ENCODE results near the gene EIF5AL1.
"Not testable (repeated sequence)": the region's sequence is repeated elsewhere in the genome, so short reads cannot be mapped to it uniquely, and the experiment has no call there.

The EIF5AL1 gene

DNA sequence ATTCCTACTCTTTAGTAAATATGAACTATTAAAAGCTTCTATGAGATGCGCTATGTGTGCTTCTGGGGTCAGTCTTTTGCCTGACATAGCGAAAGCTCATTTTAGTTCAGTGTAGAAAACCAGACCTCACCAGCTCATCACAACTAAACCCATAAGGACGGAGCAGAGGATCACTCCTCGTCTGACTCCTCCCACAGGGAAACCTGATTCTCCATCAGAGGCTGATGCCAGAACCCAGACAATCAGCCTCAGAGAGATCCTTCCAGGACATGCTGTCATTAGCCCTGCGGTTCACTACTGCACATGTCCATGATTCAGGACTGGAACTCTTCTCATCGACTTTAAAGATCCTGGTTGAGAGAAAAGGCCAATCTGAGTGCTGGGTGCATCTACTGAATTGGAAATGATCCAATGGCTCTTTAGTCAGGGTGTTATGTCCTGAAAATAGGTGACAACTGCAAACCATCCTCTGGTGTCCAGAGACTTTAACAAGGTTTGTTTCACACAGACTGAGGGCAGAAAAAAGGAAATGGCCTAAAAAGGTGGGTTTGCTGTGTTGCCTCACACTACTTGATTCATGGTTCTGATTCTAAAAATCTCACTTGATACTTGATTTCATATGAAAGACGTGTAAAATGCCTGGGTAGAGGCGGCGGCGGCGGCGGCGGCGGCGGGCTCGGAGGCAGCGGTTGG is at the start of gene EIF5AL1:
TSS of gene EIF5AL1 (plus strand) at position 643 of the 693 bp plus-strand sequence. CDS start 117 bp downstream, outside the sequence.
- ATAC-seq; DNase-seq; H3K4me3 Mint-ChIP-seq; H3K27me3 Mint-ChIP-seq; H3K4me1 Mint-ChIP-seq; H3K9me3 Mint-ChIP-seq; H3K36me3 Mint-ChIP-seq (ENCODE audit: low read depth); H3K27ac Mint-ChIP-seq: not testable (repeated sequence)

DNA sequence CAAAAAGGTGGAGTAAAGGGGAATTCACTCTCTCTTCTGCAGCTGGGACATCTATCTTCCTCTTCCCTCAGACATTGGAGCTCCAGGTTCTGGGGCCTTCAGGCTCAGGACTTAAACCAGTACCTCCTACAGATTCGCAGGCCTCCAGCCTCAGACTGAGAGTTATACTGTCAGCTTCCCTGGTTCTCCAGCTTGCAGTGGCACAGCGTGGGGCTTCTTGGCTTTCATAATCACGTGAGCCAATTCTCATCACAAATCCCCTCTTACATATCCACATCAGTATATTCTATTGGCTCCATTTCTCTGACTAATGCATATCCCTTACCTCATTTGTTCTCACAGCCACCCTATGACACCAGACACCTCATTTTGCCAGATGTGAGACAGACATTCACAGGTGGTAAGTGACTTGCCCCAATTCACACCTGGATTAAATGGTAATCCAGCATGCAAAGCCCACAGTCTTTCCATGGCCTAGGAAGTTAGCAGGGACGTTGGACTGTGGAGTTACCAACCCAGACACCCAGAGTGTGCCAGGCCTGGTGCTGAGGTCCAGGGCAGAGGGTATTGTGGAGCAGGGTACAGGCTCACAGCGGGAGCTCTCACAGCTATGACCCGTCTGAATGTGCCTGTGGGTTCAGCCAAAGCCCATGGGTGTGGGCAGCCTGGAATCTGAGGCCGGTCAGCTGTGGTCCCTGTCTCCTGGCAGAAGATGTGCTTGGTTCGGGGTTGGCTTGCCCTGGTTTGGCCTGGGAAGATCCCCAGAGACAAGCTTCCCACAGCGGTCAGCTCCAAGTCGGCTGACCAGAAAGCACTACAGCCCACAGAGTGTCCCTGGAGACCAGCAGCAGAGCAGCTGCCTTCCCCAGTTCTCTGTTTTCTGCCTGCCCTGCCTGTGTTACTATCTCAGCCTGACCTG is 48.5 kb upstream of the EIF5AL1 start:
- ATAC-seq: no peak
- Mint-ChIP-seq H3K4me3 (no peak overlapping the region), H3K9me3 (no peaks in the 10 kb centered on the region), H3K36me3 (ENCODE audit: low read depth) (no peaks in the 10 kb centered on the region), H3K4me1 (no peaks in the 10 kb centered on the region), H3K27me3 (peaks cover 2% of the 10 kb centered on the region), H3K27ac (no peak overlapping the region)
- no peak for DNase-seq

- DNase-seq (no peak), ATAC-seq (no peak)
- no peak overlapping the region for H3K27ac Mint-ChIP-seq
- no peaks in the 10 kb centered on the region for H3K27me3 Mint-ChIP-seq
- no peaks in the 10 kb centered on the region for H3K9me3 Mint-ChIP-seq
- no peak overlapping the region for H3K4me3 Mint-ChIP-seq
- H3K4me1 Mint-ChIP-seq: no peaks in the 10 kb centered on the region
- no peaks in the 10 kb centered on the region for H3K36me3 Mint-ChIP-seq (ENCODE audit: low read depth)
These were observed 47.0 kb upstream of the EIF5AL1 start for GRCh38 chr10:79465341-79465740.

GRCh38 chr10:79468015-79468560 is 44.2 kb upstream of the EIF5AL1 start:
- DNase-seq (no peak), ATAC-seq (no peak)
- peaks cover 3% of the 10 kb centered on the region for H3K27me3 Mint-ChIP-seq
- H3K27ac Mint-ChIP-seq: no peak overlapping the region
- no peaks in the 10 kb centered on the region for H3K36me3 Mint-ChIP-seq (ENCODE audit: low read depth)
- no peaks in the 10 kb centered on the region for H3K9me3 Mint-ChIP-seq
- no peaks in the 10 kb centered on the region for H3K4me1 Mint-ChIP-seq
- H3K4me3 Mint-ChIP-seq: no peak overlapping the region

GRCh38 chr10:79468841-79469585 is 43.3 kb upstream of the EIF5AL1 start:
- H3K4me1 Mint-ChIP-seq: no peaks in the 10 kb centered on the region
- no peak overlapping the region for H3K4me3 Mint-ChIP-seq
- no peaks in the 10 kb centered on the region for H3K36me3 Mint-ChIP-seq (ENCODE audit: low read depth)
- DNase-seq (no peak), ATAC-seq (no peak)
- H3K27me3 Mint-ChIP-seq: peaks cover 4% of the 10 kb centered on the region
- no peaks in the 10 kb centered on the region for H3K9me3 Mint-ChIP-seq
- H3K27ac Mint-ChIP-seq: no peak overlapping the region

DNA sequence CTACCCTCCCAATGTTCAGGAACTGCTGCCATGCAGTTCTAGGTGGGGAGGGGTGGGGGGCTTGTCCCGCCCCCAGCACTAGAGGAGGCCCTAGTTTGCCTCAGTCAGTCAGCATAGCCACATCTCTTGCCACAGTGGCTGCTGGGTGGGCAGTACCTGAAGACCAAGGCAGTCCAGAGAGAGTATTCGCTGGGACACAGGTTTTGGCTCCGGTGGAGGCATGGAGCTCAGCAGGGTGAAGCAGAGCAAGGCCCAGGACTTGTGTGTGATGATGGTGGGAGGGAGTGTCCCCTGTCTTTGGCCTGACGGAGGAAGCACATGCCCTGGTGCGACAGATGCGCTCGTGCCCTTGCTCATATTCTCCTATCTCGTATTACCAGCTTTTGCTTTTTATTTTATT is 42.2 kb upstream of the EIF5AL1 start:
- H3K9me3 Mint-ChIP-seq: no peaks in the 10 kb centered on the region
- no peaks in the 10 kb centered on the region for H3K36me3 Mint-ChIP-seq (ENCODE audit: low read depth)
- DNase-seq: no peak
- no peak for ATAC-seq
- H3K27me3 Mint-ChIP-seq: peaks cover 4% of the 10 kb centered on the region
- no peak overlapping the region for H3K27ac Mint-ChIP-seq
- no peak overlapping the region for H3K4me3 Mint-ChIP-seq
- H3K4me1 Mint-ChIP-seq: no peaks in the 10 kb centered on the region

DNA sequence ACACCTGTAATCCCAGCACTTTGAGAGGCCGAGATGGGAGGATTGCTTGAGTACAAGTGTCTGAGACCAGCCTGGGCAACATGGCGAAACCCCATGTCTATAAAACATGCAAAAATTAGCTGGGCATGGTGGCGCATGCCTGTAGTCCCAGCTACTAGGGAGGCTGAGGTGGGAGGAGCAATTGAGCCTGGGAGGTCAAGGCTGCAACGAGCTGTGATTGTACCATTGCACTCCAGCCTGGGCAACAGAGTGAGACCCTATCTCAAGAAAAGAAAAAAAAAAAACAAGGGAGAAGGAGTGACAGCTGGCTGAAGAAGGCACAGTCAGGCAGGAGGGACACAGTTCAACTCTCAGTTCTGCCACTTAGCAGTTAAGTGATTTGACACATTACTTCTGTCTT is 40.6 kb upstream of the EIF5AL1 start:
- H3K27me3 Mint-ChIP-seq: peaks cover 10% of the 10 kb centered on the region
- no peaks in the 10 kb centered on the region for H3K9me3 Mint-ChIP-seq
- ATAC-seq: no peak
- no peak overlapping the region for H3K4me3 Mint-ChIP-seq
- no peak overlapping the region for H3K27ac Mint-ChIP-seq
- no peak for DNase-seq
- no peaks in the 10 kb centered on the region for H3K4me1 Mint-ChIP-seq
- no peaks in the 10 kb centered on the region for H3K36me3 Mint-ChIP-seq (ENCODE audit: low read depth)

DNA sequence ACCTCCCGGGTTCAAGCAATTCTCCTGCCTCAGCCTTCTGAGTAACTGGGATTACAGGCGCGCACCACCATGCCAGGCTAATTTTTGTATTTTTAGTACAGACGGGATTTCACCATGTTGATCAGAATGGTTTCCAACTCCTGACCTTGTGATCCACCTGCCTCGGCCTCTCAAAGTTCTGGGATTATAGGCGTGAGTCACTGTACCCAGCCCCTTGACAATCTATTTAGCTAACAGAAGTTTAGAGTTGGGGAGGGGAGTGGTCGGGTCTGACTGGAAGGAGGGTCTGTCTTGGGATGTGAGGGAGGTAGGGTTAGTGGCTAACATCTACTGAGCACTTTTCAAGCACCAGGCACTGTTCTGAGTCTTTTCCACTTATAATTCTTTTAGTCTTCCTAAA is 39.9 kb upstream of the EIF5AL1 start:
- no peak overlapping the region for H3K4me3 Mint-ChIP-seq
- H3K36me3 Mint-ChIP-seq (ENCODE audit: low read depth): no peaks in the 10 kb centered on the region
- DNase-seq: no peak
- H3K4me1 Mint-ChIP-seq: no peaks in the 10 kb centered on the region
- ATAC-seq: no peak
- no peaks in the 10 kb centered on the region for H3K9me3 Mint-ChIP-seq
- H3K27ac Mint-ChIP-seq: no peak overlapping the region
- peaks cover 14% of the 10 kb centered on the region for H3K27me3 Mint-ChIP-seq

- DNase-seq (no peak), ATAC-seq (no peak)
- Mint-ChIP-seq H3K4me3 (no peak overlapping the region), H3K9me3 (no peaks in the 10 kb centered on the region), H3K4me1 (no peaks in the 10 kb centered on the region), H3K36me3 (ENCODE audit: low read depth) (no peaks in the 10 kb centered on the region), H3K27ac (no peak overlapping the region), H3K27me3 (peaks cover 16% of the 10 kb centered on the region)
These were observed 39.4 kb upstream of the EIF5AL1 start for GRCh38 chr10:79472951-79473350.

DNA sequence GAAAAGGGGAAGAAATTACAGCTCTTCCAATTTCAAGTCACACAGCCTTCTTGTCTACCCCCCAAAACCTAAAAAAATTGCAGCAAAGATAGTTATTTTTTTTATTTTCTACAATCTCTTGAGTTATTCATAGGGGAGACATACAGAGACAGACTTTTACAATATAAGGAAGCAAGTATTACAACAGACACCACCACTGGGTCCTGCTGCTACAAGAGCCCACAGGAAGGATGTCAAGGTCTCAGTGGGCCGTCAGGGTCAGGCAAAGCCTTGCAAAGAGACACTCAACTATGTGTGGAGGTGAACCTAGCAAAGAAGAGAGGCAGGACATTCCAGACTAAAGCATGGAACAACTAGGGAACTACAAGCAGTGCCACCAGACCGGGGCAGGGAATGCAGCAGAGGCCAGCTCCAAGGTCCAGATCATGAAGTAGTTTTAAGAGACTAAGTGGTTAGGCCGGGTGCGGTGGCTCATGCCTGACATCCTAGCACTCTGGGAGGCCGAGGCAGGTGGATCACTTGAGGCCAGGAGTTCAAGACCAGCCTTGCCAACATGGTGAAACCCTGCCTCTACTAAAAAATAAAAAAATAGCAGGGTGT is 38.7 kb upstream of the EIF5AL1 start:
- no peak overlapping the region for H3K4me3 Mint-ChIP-seq
- ATAC-seq (no peak), DNase-seq (no peak)
- H3K27ac Mint-ChIP-seq: no peak overlapping the region
- H3K27me3 Mint-ChIP-seq: peaks cover 17% of the 10 kb centered on the region
- no peaks in the 10 kb centered on the region for H3K4me1 Mint-ChIP-seq
- no peaks in the 10 kb centered on the region for H3K9me3 Mint-ChIP-seq
- no peaks in the 10 kb centered on the region for H3K36me3 Mint-ChIP-seq (ENCODE audit: low read depth)

- no peak overlapping the region for H3K27ac Mint-ChIP-seq
- ATAC-seq (no peak), DNase-seq (no peak)
- H3K9me3 Mint-ChIP-seq: no peaks in the 10 kb centered on the region
- H3K4me1 Mint-ChIP-seq: no peaks in the 10 kb centered on the region
- H3K36me3 Mint-ChIP-seq (ENCODE audit: low read depth): no peaks in the 10 kb centered on the region
- H3K27me3 Mint-ChIP-seq: peaks cover 18% of the 10 kb centered on the region
- H3K4me3 Mint-ChIP-seq: no peak overlapping the region
These were observed 37.1 kb upstream of the EIF5AL1 start for GRCh38 chr10:79475119-79475653.

DNA sequence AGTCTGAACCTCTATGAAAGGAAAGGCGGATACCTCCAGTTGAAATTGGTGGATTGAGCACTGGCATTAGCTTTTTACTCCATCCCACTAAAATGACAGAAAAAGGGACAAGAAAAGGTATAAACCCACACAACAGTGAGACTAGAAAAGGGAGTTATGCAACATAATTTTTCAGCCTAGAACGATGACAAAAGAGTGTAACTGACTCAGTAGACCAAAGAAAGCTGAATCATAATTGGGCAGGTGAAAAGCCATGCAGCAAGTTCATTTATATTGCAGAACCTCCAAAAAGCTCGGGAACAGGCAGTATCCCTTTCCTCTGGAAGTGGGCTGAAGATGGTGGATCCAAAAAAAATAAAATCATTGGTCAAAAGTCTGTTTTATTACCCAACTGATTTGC is 36.5 kb upstream of the EIF5AL1 start:
- ATAC-seq (no peak), DNase-seq (no peak)
- Mint-ChIP-seq H3K36me3 (ENCODE audit: low read depth) (no peaks in the 10 kb centered on the region), H3K9me3 (no peaks in the 10 kb centered on the region), H3K4me1 (no peaks in the 10 kb centered on the region), H3K27ac (no peak overlapping the region), H3K4me3 (no peak overlapping the region), H3K27me3 (peaks cover 22% of the 10 kb centered on the region)

DNA sequence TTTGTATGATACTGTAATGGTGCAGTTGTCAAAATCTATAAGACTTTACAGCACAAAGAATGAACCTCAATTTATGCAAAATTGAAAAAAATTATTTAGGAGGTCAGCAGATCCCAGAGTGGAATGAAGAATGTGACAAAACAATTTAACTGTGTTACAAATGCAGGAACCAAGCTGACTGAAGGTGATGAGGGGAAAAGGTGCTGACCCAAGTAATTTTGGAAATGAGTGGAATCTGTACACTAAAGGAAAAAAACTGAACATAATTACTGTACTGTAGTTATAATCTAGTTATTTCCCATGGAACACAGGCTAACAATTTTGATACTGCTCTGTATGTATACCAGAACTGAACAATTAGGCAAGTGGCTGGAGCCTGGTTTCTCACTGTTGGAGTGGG is 35.7 kb upstream of the EIF5AL1 start:
- H3K4me3 Mint-ChIP-seq: no peak overlapping the region
- no peak for ATAC-seq
- H3K27ac Mint-ChIP-seq: no peak overlapping the region
- DNase-seq: no peak
- peaks cover 22% of the 10 kb centered on the region for H3K27me3 Mint-ChIP-seq
- H3K9me3 Mint-ChIP-seq: no peaks in the 10 kb centered on the region
- no peaks in the 10 kb centered on the region for H3K4me1 Mint-ChIP-seq
- no peaks in the 10 kb centered on the region for H3K36me3 Mint-ChIP-seq (ENCODE audit: low read depth)

DNA sequence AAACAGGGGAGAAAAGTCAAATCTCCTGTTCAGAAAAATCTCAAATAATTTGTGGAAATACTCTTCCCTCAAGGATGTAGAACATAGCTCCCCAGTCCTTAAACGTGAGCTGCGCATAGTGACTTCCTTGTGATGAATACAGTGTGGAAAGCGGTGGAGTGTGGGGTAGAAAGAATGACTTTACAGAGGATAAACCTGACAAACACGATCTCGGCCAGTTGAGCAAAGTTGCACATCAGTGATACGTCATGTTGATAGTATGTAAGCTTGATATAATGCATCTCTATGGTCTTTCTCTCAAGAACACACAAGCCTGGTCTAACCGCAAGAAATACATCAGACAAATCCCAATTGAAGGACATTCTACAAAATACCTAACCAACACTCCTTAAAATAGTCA is 34.9 kb upstream of the EIF5AL1 start:
- ATAC-seq (no peak), DNase-seq (no peak)
- no peak overlapping the region for H3K27ac Mint-ChIP-seq
- peaks cover 20% of the 10 kb centered on the region for H3K27me3 Mint-ChIP-seq
- no peaks in the 10 kb centered on the region for H3K4me1 Mint-ChIP-seq
- H3K4me3 Mint-ChIP-seq: no peak overlapping the region
- H3K9me3 Mint-ChIP-seq: no peaks in the 10 kb centered on the region
- H3K36me3 Mint-ChIP-seq (ENCODE audit: low read depth): no peaks in the 10 kb centered on the region

All from activated naive CD8-positive, alpha-beta T cell treated with anti-CD3 and anti-CD28 coated beads, Interleukin-2, amount 50 U/mL, for 24 hours (primary cell).